Keratinocyte (primary cell): ENCODE data around the gene CREB5.

Experiments
- EZH2 ChIP-seq: IDR thresholded peaks from one replicate; pipeline ENCODE4 v1.6.1; 2012; ENCODE audit warnings: inconsistent platforms, mild to moderate bottlenecking, low read length, moderate library complexity
- TF ChIP-seq, protein P1 (sequence below), 3 experiments: IDR thresholded peaks in 1 of 3; conservative IDR thresholded peaks in 1 of 3; optimal IDR thresholded peaks in 1 of 3; 2 replicates in 2 of 3; 3 replicates in 1 of 3; pipeline versions ENCODE3 to v1.5.1; 2011; ENCODE audit warnings: low read length in 3 of 3, mild to moderate bottlenecking in 3 of 3, moderate library complexity in 2 of 3, control low read depth in 1 of 3, inconsistent platforms in 1 of 3; ENCODE audit not compliant: insufficient read depth in 2 of 3; ENCODE audit errors: extremely low read depth in 1 of 3

DNA sequence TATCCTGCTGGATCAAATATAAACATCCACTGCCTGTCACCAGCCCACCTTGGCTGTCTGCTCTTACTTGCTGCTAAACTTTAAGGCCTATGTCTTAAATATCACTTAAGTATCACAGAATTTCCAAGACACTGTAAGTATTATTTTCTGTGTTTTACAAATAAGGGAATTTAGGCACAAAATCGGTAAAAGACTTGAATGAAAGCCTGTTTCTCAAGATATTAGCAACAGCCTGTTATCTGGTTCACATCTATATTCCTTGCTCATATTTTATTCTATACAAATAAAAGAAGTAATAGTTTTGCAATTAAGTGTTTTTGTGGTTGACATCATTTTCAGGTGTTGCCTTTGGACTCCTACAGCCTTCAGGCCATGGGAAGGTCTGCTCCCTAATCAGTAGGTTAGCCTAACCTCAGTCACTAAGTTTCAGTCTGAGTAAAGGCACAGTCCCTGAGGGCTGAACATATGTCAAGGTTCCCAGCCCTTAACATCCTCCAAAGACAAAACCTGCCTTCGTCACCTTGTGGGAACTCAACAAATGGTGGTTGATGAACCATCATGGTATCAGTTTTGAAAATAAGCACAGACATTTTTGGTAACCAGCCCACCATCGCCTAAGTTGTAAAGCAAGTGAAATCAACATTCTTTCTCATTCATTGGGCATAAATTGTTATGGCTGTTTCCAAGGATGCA lies 127.1 kb downstream of the CREB5 start:
- TF ChIP-seq, protein P1, sequence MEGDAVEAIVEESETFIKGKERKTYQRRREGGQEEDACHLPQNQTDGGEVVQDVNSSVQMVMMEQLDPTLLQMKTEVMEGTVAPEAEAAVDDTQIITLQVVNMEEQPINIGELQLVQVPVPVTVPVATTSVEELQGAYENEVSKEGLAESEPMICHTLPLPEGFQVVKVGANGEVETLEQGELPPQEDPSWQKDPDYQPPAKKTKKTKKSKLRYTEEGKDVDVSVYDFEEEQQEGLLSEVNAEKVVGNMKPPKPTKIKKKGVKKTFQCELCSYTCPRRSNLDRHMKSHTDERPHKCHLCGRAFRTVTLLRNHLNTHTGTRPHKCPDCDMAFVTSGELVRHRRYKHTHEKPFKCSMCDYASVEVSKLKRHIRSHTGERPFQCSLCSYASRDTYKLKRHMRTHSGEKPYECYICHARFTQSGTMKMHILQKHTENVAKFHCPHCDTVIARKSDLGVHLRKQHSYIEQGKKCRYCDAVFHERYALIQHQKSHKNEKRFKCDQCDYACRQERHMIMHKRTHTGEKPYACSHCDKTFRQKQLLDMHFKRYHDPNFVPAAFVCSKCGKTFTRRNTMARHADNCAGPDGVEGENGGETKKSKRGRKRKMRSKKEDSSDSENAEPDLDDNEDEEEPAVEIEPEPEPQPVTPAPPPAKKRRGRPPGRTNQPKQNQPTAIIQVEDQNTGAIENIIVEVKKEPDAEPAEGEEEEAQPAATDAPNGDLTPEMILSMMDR (optimal IDR thresholded peaks at IDR 0.05 in 1 of 3, IDR thresholded peaks at IDR 0.05 in 1 of 3, conservative IDR thresholded peaks at IDR 0.05 in 1 of 3; ENCODE audit: extremely low read depth in 1 of 3, insufficient read depth in 2 of 3, low read length in 3 of 3), result no peak
- no peak for TF ChIP-seq EZH2
